CD4-positive, alpha-beta T cell treated with Interleukin-6 for 4 hours (primary cell): ENCODE data around the gene LIN37.

ENCODE experiments used
- DNase-seq: peaks from one replicate; pipeline ENCODE4 v3.0.0-alpha.2; 2020; ENCODE audit warnings: mixed read lengths

Gene LIN37

GRCh38 chr19:35736913-35737886, 11.2 kb upstream of the LIN37 start:
- peak; percentile 38 for DNase-seq

- DNase-seq: no peak
Observed at GRCh38 chr19:35738021-35738886, 10.1 kb upstream of the LIN37 start.

- DNase-seq: no peak
Observed at GRCh38 chr19:35738887-35739229, 9.5 kb upstream of the LIN37 start.

GRCh38 chr19:35739275-35740107, 8.9 kb upstream of the LIN37 start:
- no peak for DNase-seq

DNA sequence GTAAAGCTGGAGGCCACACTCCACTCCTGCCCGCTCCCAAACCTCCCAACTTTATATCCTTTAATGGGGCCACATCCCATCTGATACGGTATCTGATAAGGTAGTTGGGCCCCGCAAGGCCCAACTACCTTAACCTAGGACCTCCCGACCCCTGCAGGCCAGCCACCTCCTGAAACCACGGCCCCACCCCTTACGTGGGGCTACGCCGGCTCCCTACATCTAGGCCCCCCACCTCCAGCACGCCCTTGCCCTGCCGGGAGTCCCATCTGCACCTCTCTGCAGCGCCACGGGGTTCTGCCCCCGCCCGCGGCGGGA, 8.3 kb upstream of the LIN37 start:
- no peak for DNase-seq

GRCh38 chr19:35740423-35741202, 7.8 kb upstream of the LIN37 start:
- DNase-seq: peak; percentile 98

DNA sequence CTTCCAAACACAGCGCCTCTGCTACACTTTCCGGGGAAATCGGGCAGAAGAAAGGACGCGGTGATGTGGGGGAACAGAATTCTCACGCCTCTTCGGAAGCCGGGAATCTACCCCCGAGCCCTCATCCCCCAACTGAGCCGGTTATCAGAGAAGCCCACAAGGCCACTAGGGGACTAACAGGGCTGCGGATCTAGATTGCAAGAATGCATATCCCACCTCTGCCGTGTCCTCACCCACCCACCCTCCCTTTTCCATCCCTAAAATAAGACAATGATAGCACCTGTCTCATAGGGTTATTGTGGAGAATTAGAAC, 7.2 kb upstream of the LIN37 start:
- DNase-seq: no peak

DNA sequence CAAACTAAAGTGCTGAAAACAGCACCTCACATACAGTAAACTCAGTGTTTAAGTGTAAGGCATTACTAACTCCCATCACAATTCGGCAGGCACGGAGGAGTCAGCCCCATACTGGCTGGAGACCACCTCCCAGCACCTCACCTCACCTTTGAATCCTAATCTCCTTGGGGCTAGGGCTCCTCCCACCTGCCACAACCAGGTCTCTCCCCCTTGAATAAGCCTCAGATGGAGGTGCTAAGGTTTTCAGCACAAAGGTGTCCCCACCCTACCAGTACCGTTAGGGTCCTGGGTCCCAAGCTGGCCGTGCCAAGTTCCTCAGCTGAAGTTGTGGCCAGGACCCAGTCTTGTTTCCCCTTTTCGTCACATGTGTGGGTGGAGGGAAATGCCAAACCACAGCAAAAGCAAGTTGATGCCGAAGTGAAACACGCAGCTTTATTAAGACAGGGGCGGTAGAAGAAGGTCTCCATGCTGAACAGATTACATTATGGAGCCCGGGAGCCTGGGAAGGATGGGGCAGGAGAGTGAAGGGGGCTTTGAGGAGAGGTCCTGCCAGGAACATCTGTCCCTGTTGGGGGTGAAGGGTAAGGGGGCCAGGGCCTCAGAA, 6.2 kb upstream of the LIN37 start, which contains the start of gene IGFLR1:
Gene IGFLR1, minus strand, starts transcription at position 332 of the 604 bp plus-strand sequence. CDS start 1,272 bp downstream, outside the sequence.
- peak; percentile 74 for DNase-seq

GRCh38 chr19:35743640-35744429, 4.5 kb upstream of the LIN37 start:
- DNase-seq: no peak

GRCh38 chr19:35744430-35745327, 3.7 kb upstream of the LIN37 start:
- DNase-seq: peak; percentile 96

DNA sequence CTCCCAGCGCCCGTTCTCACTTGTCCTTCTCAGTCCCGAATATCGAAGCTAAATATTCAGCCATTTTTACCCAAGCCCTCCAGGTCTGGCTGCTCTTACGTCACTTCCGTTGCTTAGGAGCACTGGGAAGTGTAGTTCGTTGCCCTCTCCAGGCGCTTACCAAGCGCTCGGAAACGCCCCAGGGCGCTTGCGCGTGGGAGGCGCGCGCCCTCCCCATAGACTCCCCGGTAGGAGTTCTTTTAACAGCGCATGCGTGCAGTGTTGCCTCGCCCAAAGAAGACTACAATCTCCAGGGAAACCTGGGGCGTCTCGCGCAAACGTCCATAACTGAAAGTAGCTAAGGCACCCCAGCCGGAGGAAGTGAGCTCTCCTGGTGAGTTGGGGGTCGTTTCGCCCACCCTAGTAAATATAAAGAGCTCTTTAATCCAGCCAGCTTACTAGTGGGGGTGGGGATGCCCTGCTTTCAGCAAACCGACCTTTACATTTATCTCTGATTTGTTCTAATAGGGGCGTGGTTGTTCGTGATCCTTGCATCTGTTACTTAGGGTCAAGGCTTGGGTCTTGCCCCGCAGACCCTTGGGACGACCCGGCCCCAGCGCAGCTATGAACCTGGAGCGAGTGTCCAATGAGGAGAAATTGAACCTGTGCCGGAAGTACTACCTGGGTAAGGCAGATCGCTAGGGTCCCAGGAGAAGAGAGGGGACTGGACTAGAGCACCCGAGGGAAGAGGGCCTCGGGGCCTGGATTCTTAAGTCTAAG, 2.9 kb upstream of the LIN37 start, which contains the start of the genes PSENEN and U2AF1L4:
Gene PSENEN, plus strand, starts transcription at position 324 of the 759 bp plus-strand sequence. Its CDS starts 280 bp downstream, at position 604.
Gene U2AF1L4, minus strand, starts transcription at position 91 of the 759 bp plus-strand sequence. Its CDS starts 27 bp downstream, at position 64.
- DNase-seq: peak; percentile 97

DNA sequence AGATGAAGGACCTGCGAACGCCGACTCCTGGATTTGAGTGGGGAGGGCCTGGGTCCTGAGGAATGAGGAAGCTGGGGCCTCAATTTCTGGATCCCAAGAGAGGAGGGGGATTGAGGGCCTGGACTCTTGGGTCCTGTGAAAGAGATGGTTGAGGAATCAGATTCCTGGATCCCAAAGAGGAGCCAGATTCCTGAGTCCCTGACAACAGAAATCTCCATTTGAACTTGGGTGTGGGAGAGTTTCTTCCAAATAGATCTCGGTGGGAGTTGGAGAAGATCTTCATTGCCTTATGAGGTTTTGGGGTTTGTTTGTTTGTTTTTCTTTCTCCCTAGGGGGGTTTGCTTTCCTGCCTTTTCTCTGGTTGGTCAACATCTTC, 2.3 kb upstream of the LIN37 start:
- no peak for DNase-seq

DNA sequence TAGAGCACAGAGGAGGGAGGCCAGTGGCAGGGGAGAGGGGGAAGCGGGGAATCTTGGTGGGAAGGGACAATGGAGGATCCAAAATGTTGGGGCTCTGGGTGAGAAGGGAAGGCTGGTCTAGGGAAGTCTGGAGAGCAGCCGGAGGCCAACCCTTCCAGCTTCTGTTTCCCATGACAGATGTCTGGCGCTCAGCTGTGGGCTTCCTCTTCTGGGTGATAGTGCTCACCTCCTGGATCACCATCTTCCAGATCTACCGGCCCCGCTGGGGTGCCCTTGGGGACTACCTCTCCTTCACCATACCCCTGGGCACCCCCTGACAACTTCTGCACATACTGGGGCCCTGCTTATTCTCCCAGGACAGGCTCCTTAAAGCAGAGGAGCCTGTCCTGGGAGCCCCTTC, 1.8 kb upstream of the LIN37 start:
- DNase-seq: no peak

- DNase-seq: no peak
Observed at GRCh38 chr19:35750167-35750566, 1.8 kb downstream of the LIN37 start.

- DNase-seq: no peak
Observed at GRCh38 chr19:35751839-35752745, 3.7 kb downstream of the LIN37 start.

DNA sequence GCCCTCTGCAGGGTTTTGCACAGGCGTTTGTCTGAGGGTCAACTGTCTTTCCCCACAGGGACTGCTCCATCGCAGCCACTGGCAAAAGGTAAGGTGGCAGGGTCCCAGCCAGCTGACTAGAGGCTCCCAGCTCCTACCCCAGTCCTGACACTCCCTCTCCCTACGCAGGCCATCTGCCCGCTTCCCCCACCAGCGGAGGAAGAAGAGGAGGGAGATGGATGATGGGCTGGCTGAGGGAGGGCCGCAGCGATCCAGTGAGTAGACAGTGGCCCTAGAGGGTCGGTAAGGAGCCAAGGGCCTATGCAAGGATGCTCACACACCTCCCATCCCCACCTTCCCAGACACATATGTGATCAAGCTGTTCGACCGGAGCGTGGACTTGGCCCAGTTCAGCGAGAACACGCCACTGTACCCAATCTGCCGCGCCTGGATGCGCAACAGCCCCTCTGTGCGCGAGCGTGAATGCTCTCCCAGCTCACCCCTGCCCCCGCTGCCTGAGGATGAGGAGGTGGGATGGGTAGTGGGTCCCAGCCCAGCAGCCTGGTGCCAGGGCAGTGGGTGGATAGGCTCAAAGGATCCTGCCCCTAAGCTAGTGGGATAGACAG, 4.5 kb downstream of the LIN37 start:
- no peak for DNase-seq
